Measurements from ENCODE around the gene VAC14.

Gene VAC14

GRCh38 chr16:70764632-70765031, 36.3 kb downstream of the VAC14 start:
- DNase-seq (ENCODE audit: low spot score): no peak

- DNase-seq (ENCODE audit: low spot score): no peak
Observed at GRCh38 chr16:70760221-70760620, 40.7 kb downstream of the VAC14 start.

GRCh38 chr16:70759666-70760065, 41.3 kb downstream of the VAC14 start:
- DNase-seq (ENCODE audit: low spot score): no peak

GRCh38 chr16:70758786-70759185, 42.2 kb downstream of the VAC14 start:
- no peak for DNase-seq (ENCODE audit: low spot score)

- no peak for DNase-seq (ENCODE audit: low spot score)
Observed at GRCh38 chr16:70757183-70757582, 43.8 kb downstream of the VAC14 start.

- DNase-seq (ENCODE audit: low spot score): no peak
Observed at GRCh38 chr16:70756071-70756470, 44.9 kb downstream of the VAC14 start.

- no peak for DNase-seq (ENCODE audit: low spot score)
Observed at GRCh38 chr16:70754851-70755600, 45.9 kb downstream of the VAC14 start.

GRCh38 chr16:70754371-70754770, 46.6 kb downstream of the VAC14 start:
- DNase-seq (ENCODE audit: low spot score): no peak

GRCh38 chr16:70753694-70754325, 47.1 kb downstream of the VAC14 start:
- DNase-seq (ENCODE audit: low spot score): no peak

- DNase-seq (ENCODE audit: low spot score): no peak
Observed at GRCh38 chr16:70753228-70753627, 47.7 kb downstream of the VAC14 start.

- DNase-seq (ENCODE audit: low spot score): no peak
Observed at GRCh38 chr16:70752426-70752825, 48.5 kb downstream of the VAC14 start.

GRCh38 chr16:70751593-70751992, 49.4 kb downstream of the VAC14 start:
- no peak for DNase-seq (ENCODE audit: low spot score)

- DNase-seq (ENCODE audit: low spot score): no peak
Observed at GRCh38 chr16:70750893-70751467, 50.0 kb downstream of the VAC14 start.

- no peak for DNase-seq (ENCODE audit: low spot score)
Observed at GRCh38 chr16:70749681-70750601, 51.0 kb downstream of the VAC14 start.

GRCh38 chr16:70749006-70749678, 51.8 kb downstream of the VAC14 start:
- DNase-seq (ENCODE audit: low spot score): no peak

GRCh38 chr16:70747703-70748631, 53.0 kb downstream of the VAC14 start:
- no peak for DNase-seq (ENCODE audit: low spot score)

- no peak for DNase-seq (ENCODE audit: low spot score)
Observed at GRCh38 chr16:70746708-70747424, 54.1 kb downstream of the VAC14 start.

GRCh38 chr16:70746040-70746707, 54.8 kb downstream of the VAC14 start:
- DNase-seq (ENCODE audit: low spot score): no peak

GRCh38 chr16:70745536-70746025, 55.4 kb downstream of the VAC14 start:
- no peak for DNase-seq (ENCODE audit: low spot score)

All from putamen (tissue), 1 donor.